WI38 (cell line): ENCODE results near the gene SNX10.

Experiments used
- H3K4me3 ChIP-seq: 2 replicates; pipeline ENCODE4 v1.5.1; 2011; ENCODE audit warnings: low read depth, mild to moderate bottlenecking, control low read depth, low read length
- TF ChIP-seq, protein P1 (sequence below): IDR thresholded peaks from 2 replicates; pipeline ENCODE4 v1.5.1; 2012; ENCODE audit warnings: low read depth, mild to moderate bottlenecking, control low read depth, low read length

SNX10 gene

DNA sequence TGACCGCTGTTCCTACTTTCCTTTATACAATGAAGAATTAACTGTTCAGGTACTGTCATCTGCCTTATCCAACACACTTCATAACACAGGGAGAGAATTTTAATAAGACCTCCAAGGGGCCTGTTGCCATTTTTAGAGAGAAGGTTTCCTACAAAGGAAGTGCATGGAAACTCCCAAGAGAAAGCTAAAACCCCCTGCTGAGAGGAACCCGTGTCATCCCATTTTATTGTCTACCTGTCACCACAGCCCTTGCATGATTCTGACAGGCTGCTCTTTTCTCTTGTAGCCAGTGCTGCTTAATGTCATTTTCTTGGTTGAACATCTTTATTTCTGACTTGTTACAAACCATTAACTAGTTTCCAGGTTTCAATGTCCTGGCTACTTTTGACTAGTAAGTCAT, 98.4 kb downstream of the SNX10 start:
- TF ChIP-seq, protein P1, sequence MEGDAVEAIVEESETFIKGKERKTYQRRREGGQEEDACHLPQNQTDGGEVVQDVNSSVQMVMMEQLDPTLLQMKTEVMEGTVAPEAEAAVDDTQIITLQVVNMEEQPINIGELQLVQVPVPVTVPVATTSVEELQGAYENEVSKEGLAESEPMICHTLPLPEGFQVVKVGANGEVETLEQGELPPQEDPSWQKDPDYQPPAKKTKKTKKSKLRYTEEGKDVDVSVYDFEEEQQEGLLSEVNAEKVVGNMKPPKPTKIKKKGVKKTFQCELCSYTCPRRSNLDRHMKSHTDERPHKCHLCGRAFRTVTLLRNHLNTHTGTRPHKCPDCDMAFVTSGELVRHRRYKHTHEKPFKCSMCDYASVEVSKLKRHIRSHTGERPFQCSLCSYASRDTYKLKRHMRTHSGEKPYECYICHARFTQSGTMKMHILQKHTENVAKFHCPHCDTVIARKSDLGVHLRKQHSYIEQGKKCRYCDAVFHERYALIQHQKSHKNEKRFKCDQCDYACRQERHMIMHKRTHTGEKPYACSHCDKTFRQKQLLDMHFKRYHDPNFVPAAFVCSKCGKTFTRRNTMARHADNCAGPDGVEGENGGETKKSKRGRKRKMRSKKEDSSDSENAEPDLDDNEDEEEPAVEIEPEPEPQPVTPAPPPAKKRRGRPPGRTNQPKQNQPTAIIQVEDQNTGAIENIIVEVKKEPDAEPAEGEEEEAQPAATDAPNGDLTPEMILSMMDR = no peak
- H3K4me3 ChIP-seq = no peak overlapping the region

DNA sequence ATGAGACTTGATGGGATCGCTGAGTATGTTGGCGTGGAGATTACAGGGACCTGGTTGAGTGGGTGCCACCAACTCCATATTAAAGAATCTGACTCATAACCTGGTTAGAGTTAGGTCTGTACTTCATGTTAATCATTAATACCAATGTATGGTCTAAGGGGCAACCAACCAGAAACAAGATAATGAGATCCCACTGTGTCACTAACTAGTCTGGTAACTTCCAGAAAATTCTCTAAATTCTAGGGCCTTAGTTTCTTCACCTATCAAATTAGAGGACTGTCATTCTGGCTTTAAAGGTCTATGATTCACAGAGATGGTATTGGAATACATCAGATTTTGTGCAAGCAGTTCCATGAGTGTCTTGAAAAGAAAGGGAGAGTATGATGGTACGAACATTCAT, 102.2 kb downstream of the SNX10 start:
- TF ChIP-seq, protein P1 = no peak
- no peak overlapping the region for H3K4me3 ChIP-seq

DNA sequence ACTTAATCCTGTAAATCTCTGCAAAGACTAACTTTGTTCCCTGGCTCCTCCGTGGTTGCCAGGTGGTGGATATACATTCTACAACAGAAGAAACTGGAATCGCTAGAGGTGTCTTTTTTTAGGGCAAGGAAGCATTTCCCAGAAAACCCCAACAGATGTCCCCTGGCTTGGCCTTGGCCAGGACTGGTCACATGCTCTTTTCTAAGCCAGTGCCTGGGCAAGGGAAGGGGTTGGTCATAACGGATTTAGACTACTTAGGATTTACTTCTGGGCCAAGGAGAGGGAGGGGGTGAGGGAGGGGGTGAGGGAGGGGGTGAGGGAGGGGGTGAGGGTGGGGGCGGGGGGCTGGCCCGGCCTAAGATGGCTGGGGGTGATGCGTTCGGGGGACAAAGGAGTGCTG, 105.7 kb downstream of the SNX10 start:
- no peak overlapping the region for H3K4me3 ChIP-seq
- TF ChIP-seq, protein P1 = no peak

GRCh38 chr7:26397796-26398426, 106.2 kb downstream of the SNX10 start:
- TF ChIP-seq, protein P1 = no peak
- peak overlapping the region; percentile 60 for H3K4me3 ChIP-seq

DNA sequence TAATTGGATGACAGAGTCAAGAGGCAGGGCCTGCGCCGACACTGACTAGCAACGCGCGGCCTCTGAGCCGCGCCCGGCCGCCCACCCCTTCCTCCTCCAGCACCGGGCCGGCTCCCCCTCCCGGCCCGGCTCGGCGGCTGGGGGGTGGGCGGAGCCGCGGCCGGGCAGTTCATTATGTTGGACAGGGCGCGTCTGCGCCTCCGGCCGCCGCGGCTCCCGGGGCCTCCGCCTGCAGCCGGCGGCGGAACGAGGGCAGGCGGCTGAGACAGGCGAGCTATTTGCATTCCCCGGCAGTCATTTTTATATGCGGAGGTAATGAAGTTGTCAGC, 106.7 kb downstream of the SNX10 start:
- H3K4me3 ChIP-seq = peak overlapping the region; percentile 60
- TF ChIP-seq, protein P1 = no peak

DNA sequence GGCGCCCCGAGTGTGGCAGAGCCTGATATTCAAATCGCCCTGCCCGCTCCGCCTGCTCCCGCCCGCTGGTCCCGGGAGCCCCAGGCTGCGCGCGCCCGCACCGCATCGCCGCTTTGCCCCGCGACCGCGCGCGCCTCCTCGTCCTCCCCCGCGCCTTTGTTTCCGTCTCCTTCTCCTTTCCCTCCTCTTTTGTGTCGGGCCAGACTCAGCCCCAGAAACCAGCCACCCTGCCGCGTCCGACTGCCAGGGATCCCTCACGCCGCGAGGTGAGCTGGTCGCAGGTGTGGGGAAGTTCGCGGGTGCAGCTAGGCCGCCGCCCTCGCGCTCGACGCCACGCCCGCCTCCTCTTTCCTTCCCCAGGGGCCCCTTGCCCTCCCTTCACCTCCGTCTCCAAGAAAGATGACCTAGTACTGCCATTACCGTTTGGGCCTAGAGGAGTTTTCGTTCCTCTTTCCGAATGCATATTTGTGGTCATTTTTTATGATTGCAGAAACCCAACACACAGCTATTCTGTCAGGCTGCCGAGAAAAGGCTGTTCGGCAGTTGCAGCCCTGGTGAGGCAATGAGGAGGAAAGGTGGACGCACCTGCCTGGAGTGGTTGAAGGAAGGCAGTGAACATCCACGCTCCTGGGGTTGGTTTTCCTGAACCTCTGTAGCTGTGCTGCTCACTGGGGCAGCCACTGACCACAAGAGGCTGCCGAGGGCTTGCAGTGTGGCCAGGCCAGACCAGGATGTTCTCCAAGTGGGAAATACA, 107.3 kb downstream of the SNX10 start:
- H3K4me3 ChIP-seq = peak overlapping the region; percentile 60
- TF ChIP-seq, protein P1 = no peak

DNA sequence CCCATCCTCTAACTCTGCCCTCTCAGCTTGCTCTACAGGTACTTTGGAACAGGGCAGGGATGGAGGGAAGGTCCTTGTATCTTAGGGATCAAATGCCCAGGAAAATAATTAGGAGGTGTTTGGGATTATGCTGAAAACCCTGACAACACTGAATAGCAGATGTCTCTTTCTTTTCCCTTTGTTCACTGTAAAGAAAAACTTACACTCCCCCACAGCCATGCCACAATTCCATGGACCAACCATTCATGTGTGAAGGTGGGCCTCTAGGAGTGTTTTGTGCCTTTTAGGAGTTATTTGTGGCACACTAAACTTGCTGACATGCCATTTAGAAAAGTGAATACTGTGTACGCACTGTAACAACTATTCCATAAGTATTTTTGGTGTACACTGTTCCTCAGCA, 108.1 kb downstream of the SNX10 start:
- TF ChIP-seq, protein P1 = no peak
- H3K4me3 ChIP-seq = no peak overlapping the region
